ENCODE data around the gene GGTLC1.
"Not testable (repeated sequence)": the region's sequence is repeated elsewhere in the genome, so short reads cannot be mapped to it uniquely, and the experiment has no call there.

DNA sequence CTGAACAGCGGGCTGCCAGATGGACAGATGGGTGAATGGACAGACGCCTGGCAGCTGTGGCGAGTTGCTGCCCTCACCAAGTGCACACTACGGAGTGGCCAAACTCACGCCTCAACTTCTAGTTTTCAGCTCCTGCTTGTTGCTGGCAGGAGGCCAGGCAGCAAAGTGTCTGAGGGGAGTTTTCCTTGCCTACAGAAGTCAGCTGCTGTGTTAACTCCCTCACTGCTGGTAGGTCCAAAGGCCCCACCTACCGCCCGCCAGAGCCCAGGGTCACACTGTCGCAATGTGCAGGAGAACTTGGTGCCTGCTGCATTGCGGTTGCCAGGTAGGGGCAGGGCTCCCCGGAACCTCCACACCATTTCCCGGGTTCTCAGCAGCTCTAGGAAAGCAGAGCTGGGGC is 7.6 kb downstream of the GGTLC1 start:
- TF ChIP-seq, protein P1, sequence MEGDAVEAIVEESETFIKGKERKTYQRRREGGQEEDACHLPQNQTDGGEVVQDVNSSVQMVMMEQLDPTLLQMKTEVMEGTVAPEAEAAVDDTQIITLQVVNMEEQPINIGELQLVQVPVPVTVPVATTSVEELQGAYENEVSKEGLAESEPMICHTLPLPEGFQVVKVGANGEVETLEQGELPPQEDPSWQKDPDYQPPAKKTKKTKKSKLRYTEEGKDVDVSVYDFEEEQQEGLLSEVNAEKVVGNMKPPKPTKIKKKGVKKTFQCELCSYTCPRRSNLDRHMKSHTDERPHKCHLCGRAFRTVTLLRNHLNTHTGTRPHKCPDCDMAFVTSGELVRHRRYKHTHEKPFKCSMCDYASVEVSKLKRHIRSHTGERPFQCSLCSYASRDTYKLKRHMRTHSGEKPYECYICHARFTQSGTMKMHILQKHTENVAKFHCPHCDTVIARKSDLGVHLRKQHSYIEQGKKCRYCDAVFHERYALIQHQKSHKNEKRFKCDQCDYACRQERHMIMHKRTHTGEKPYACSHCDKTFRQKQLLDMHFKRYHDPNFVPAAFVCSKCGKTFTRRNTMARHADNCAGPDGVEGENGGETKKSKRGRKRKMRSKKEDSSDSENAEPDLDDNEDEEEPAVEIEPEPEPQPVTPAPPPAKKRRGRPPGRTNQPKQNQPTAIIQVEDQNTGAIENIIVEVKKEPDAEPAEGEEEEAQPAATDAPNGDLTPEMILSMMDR (IDR thresholded peaks at IDR 0.05): not testable (repeated sequence)
- not testable (repeated sequence) for TF ChIP-seq POLR2A (IDR thresholded peaks at IDR 0.05)
